Measurements from ENCODE around the gene NCBP1.

GRCh38 chr9:97629156-97629555 is 4.5 kb upstream of the NCBP1 start:
- TF ChIP-seq EZH2 (IDR thresholded peaks at IDR 0.05) (no peak), POLR2AphosphoS5 (IDR thresholded peaks at IDR 0.05; ENCODE audit: borderline replicate concordance, low read depth, low read length) (no peak)
